HG03354 (cell line): ENCODE measurements around the gene SSBP2.
"Not testable (repeated sequence)": the region's sequence is repeated elsewhere in the genome, so short reads cannot be mapped to it uniquely, and the experiment has no call there.

Experiments
- ATAC-seq: cut with Tn5 transposase; IDR thresholded peaks from one replicate; pipeline ENCODE4 v1.9.1; 2021; ENCODE audit warnings: mild to moderate bottlenecking; ENCODE audit not compliant: unreplicated experiment, poor library complexity, severe bottlenecking

SSBP2 gene

GRCh38 chr5:81420039-81420667 lies 330.7 kb downstream of the SSBP2 start:
- ATAC-seq, result no peak

- no peak for ATAC-seq
Measured at GRCh38 chr5:81418606-81419005, 332.3 kb downstream of the SSBP2 start.

GRCh38 chr5:81417052-81417451 lies 333.8 kb downstream of the SSBP2 start:
- ATAC-seq, result no peak

- ATAC-seq, result no peak
Measured at GRCh38 chr5:81409896-81410295, 341.0 kb downstream of the SSBP2 start.

GRCh38 chr5:81409361-81409760 lies 341.5 kb downstream of the SSBP2 start:
- no peak for ATAC-seq

GRCh38 chr5:81408496-81408895 lies 342.4 kb downstream of the SSBP2 start:
- no peak for ATAC-seq

- not testable (repeated sequence) for ATAC-seq
Measured at GRCh38 chr5:81407811-81408210, 343.1 kb downstream of the SSBP2 start.

GRCh38 chr5:81405126-81405891 lies 345.6 kb downstream of the SSBP2 start:
- no peak for ATAC-seq

GRCh38 chr5:81402192-81402930 lies 348.5 kb downstream of the SSBP2 start:
- ATAC-seq, result no peak

- ATAC-seq, result no peak
Measured at GRCh38 chr5:81401266-81401665, 349.6 kb downstream of the SSBP2 start.

- no peak for ATAC-seq
Measured at GRCh38 chr5:81400375-81400774, 350.5 kb downstream of the SSBP2 start.

- ATAC-seq, result no peak
Measured at GRCh38 chr5:81398741-81399140, 352.2 kb downstream of the SSBP2 start.

GRCh38 chr5:81397176-81397575 lies 353.7 kb downstream of the SSBP2 start:
- ATAC-seq, result no peak

- ATAC-seq, result no peak
Measured at GRCh38 chr5:81395262-81395661, 355.6 kb downstream of the SSBP2 start.

- ATAC-seq, result no peak
Measured at GRCh38 chr5:81393783-81394718, 356.8 kb downstream of the SSBP2 start, which contains the start of gene ACOT12. Gene ACOT12 (minus strand): TSS chr5:81394134. CDS start chr5:81394114, 20 bp downstream.

- no peak for ATAC-seq
Measured at GRCh38 chr5:81393430-81393782, 357.5 kb downstream of the SSBP2 start.

GRCh38 chr5:81389025-81389424 lies 361.9 kb downstream of the SSBP2 start:
- ATAC-seq, result no peak

- no peak for ATAC-seq
Measured at GRCh38 chr5:81388169-81388568, 362.7 kb downstream of the SSBP2 start.

- no peak for ATAC-seq
Measured at GRCh38 chr5:81383867-81384266, 367.0 kb downstream of the SSBP2 start.
